ENCODE results near the gene PEX14.

GRCh38 chr1:10525208-10525607 is 50.5 kb downstream of the PEX14 start:
- TF ChIP-seq CTCF (IDR thresholded peaks at IDR 0.05; ENCODE audit: poor library complexity) (no peak), EZH2 (IDR thresholded peaks at IDR 0.05; ENCODE audit: borderline replicate concordance) (no peak)

Measured in hepatocyte (in vitro differentiated cells).